Endothelial cell of umbilical vein (primary cell): ENCODE results near the gene OR8B2. TPM values are rescaled to one million over a fixed set of nuclear protein-coding genes. Genes with fewer than 3 reads are reported as not detected.
"Not testable (repeated sequence)": the region's sequence is repeated elsewhere in the genome, so short reads cannot be mapped to it uniquely, and the experiment has no call there.

ENCODE experiments used
- BruUV-seq: library from RNA; stranded (reverse); fragments of 400-500 nt; replicated peaks from 2 replicates; lab custom pipeline; 2021; lab: Mats Ljungman, UMichigan
- CTCF ChIA-PET: fragments of 300-600, 350-600 bp; sonication (Branson Sonifier 250); formaldehyde crosslinking; loops from one replicate; lab custom pipeline; 2021; ENCODE audit warnings: antibody characterized with exemption, inconsistent platforms; lab: Charles Lee
- POLR2A ChIA-PET: fragments of 300-600, 350-600 bp; sonication (Branson Sonifier 250); formaldehyde crosslinking; loops from one replicate; lab custom pipeline; 2021; ENCODE audit warnings: antibody characterized with exemption, inconsistent platforms; lab: Charles Lee
- DNase-seq: peaks from one replicate; pipeline ENCODE4 v3.0.0-alpha.2; 2011; ENCODE audit warnings: low read depth, low spot score
- FAIRE-seq: peaks from 2 replicates; lab custom pipeline; 2011; peaks lifted over from hg19 to GRCh38; lab: Jason Lieb, UNC
- H2AFZ ChIP-seq: 2 replicates; pipeline ENCODE4 v1.6.0; 2012; ENCODE audit warnings: low read depth, low read length, control low read depth, inconsistent platforms
- H3K27ac ChIP-seq: 2 replicates; pipeline ENCODE4 v1.5.1; 2011; ENCODE audit warnings: low read depth, mild to moderate bottlenecking, control low read depth, low read length, moderate library complexity; ENCODE audit not compliant: insufficient read depth
- H3K27me3 ChIP-seq, 2 experiments: 2 replicates each; pipeline versions ENCODE4 v1.6.0 to v1.6.1; 2011; ENCODE audit warnings: low read length in 2 of 2, mixed read lengths in 1 of 2; ENCODE audit not compliant: control insufficient read depth in 2 of 2, insufficient read depth in 2 of 2
- H3K36me3 ChIP-seq, 2 experiments: 2 replicates in 1 of 2; 3 replicates in 1 of 2; pipeline ENCODE4 v1.5.1; 2011; ENCODE audit warnings: low read length in 2 of 2, mild to moderate bottlenecking in 1 of 2, moderate library complexity in 1 of 2; ENCODE audit not compliant: control insufficient read depth in 2 of 2, insufficient read depth in 2 of 2; ENCODE audit errors: extremely low read depth in 1 of 2
- H3K4me1 ChIP-seq: 3 replicates; pipeline ENCODE4 v1.5.1; 2011; ENCODE audit warnings: mild to moderate bottlenecking, low read length; ENCODE audit not compliant: control insufficient read depth, insufficient read depth; ENCODE audit errors: extremely low read depth
- H3K4me2 ChIP-seq: 2 replicates; pipeline ENCODE4 v1.6.1; 2011; ENCODE audit warnings: low read length, control low read depth, mixed read lengths; ENCODE audit not compliant: insufficient read depth
- H3K4me3 ChIP-seq, 3 experiments: fragments of 200-600 bp in 1 of 3; sonication (generic), shearing (Covaris generic) in 1 of 3; replicated peaks in 1 of 3; 2 replicates each; pipeline ENCODE4 v1.5.1; 2011 to 2016; ENCODE audit warnings: control low read depth in 3 of 3, low read length in 3 of 3, mild to moderate bottlenecking in 2 of 3, inconsistent platforms in 1 of 3, low read depth in 1 of 3, moderate library complexity in 1 of 3; ENCODE audit not compliant: insufficient read depth in 1 of 3
- H3K79me2 ChIP-seq: 2 replicates; pipeline ENCODE4 v1.6.0; 2012; ENCODE audit warnings: low read length, inconsistent platforms; ENCODE audit not compliant: control insufficient read depth, insufficient read depth
- H3K9ac ChIP-seq: replicated peaks from 2 replicates; pipeline ENCODE3; 2011; ENCODE audit warnings: low read length, control low read depth; ENCODE audit not compliant: insufficient read depth; ENCODE audit errors: extremely low read depth
- H3K9me1 ChIP-seq: replicated peaks from 3 replicates; pipeline ENCODE4 v1.6.0; 2011; ENCODE audit warnings: mild to moderate bottlenecking, low read length; ENCODE audit not compliant: control insufficient read depth, insufficient read depth; ENCODE audit errors: extremely low read depth
- H3K9me3 ChIP-seq: replicated peaks from 2 replicates; pipeline ENCODE4 v1.5.1; 2012; ENCODE audit warnings: low read length, inconsistent platforms; ENCODE audit not compliant: control insufficient read depth, insufficient read depth
- H4K20me1 ChIP-seq: replicated peaks from 2 replicates; pipeline ENCODE3; 2011; ENCODE audit warnings: mild to moderate bottlenecking, low read length; ENCODE audit not compliant: control insufficient read depth, insufficient read depth; ENCODE audit errors: extremely low read depth
- CTCF ChIP-seq, 2 donors: IDR thresholded peaks; 1 replicate in 1 of 2; 2 replicates in 1 of 2; pipeline ENCODE4 v1.5.1; 2011; ENCODE audit warnings: low read length in 2 of 2, mild to moderate bottlenecking in 2 of 2, moderate library complexity in 2 of 2, control low read depth in 1 of 2, inconsistent platforms in 1 of 2, low read depth in 1 of 2; ENCODE audit not compliant: insufficient read depth in 1 of 2; ENCODE audit errors: extremely low read depth in 1 of 2
- EZH2 ChIP-seq: IDR thresholded peaks from 2 replicates; pipeline ENCODE4 v1.6.1; 2012; ENCODE audit warnings: borderline replicate concordance, low read depth, mild to moderate bottlenecking, moderate library complexity, low read length, inconsistent platforms; ENCODE audit not compliant: severe bottlenecking
- FOS ChIP-seq: IDR thresholded peaks from 2 replicates; pipeline ENCODE4 v1.6.1; 2011; ENCODE audit warnings: mild to moderate bottlenecking, low read length, moderate library complexity, borderline replicate concordance; ENCODE audit not compliant: insufficient read depth
- GATA2 ChIP-seq: IDR thresholded peaks from 2 replicates; pipeline ENCODE4 v1.7.0; 2011; ENCODE audit warnings: low read depth, mild to moderate bottlenecking, moderate library complexity, mixed read lengths, low read length; ENCODE audit not compliant: insufficient read length, insufficient read depth
- JUN ChIP-seq: IDR thresholded peaks from 2 replicates; pipeline ENCODE4 v1.6.1; 2011; ENCODE audit warnings: borderline replicate concordance, low read depth; ENCODE audit not compliant: insufficient read length, insufficient read depth
- MAX ChIP-seq: IDR thresholded peaks from 2 replicates; pipeline ENCODE4 v1.6.1; 2011; ENCODE audit not compliant: insufficient read depth, insufficient read length
- MYC ChIP-seq: IDR thresholded peaks from one replicate; pipeline ENCODE4 v1.6.1; 2011; ENCODE audit warnings: mild to moderate bottlenecking, low read depth, low read length
- POLR2A ChIP-seq: IDR thresholded peaks from 2 replicates; pipeline ENCODE4 v1.6.1; 2012; ENCODE audit warnings: low read depth, mild to moderate bottlenecking, control low read depth, low read length
- POLR2AphosphoS5 ChIP-seq: IDR thresholded peaks from 2 replicates; pipeline ENCODE4 v1.6.1; 2012; ENCODE audit warnings: low read depth, mild to moderate bottlenecking, control low read depth, low read length, moderate library complexity; ENCODE audit not compliant: insufficient read depth
- dilution Hi-C: fragments of 300-500 bp; cut with MboI; formaldehyde crosslinking; loops from one replicate; pipeline ENCODE4 v1.15.0; 2019; ENCODE audit warnings: low sequenced_read_pairs; ENCODE audit not compliant: extremely low pct_ligation_motif_present
- intact Hi-C: fragments of 100-400 bp; cut with micrococcal nuclease; formaldehyde crosslinking; loops from one replicate; pipeline ENCODE4 v1.10.0; 2022
- polyA plus RNA-seq, 4 experiments: library from polyadenylated mRNA; depleted of rRNA in 3 of 4; stranded (reverse) in 3 of 4; unstranded in 1 of 4; fragments of >200 nt; gene quantifications; 2 replicates each; pipeline versions ENCODE4 v1.2.1 to v1.2.3, GENCODE V29; 2011 to 2012; ENCODE audit warnings: missing spikeins in 1 of 4
- total RNA-seq: library from RNA; stranded (reverse); gene quantifications from 2 replicates; pipeline ENCODE4 v1.2.3, GENCODE V29; 2021

Gene OR8B2
- total and polyA plus RNA-seq, 2 donors (not counting 3 experiments of a cell fraction or from before 2014, with no cell fraction given): not detected

GRCh38 chr11:124394408-124394807 is 10.1 kb upstream of the OR8B2 start:
- H4K20me1 ChIP-seq: no peaks in the 10 kb centered on the region
- TF ChIP-seq EZH2 (no peak), POLR2AphosphoS5 (no peak), MAX (no peak), FOS (no peak), MYC (no peak), CTCF (IDR thresholded peaks at IDR 0.05; ENCODE audit: extremely low read depth in 1 of 2, insufficient read depth in 1 of 2, low read depth in 1 of 2, low read length in 2 of 2) (no peak), GATA2 (no peak), JUN (no peak), POLR2A (no peak)
- H3K36me3 ChIP-seq: no peaks in the 10 kb centered on the region
- H3K27me3 ChIP-seq: no peaks in the 10 kb centered on the region
- DNase-seq (no peak), FAIRE-seq (no peak)
- ChIA-PET CTCF (interaction anchor here (0.6 kb wide), 1 partner anchor 598 kb away, joined by 3 read pairs; no protein-coding TSS in a partner anchor), POLR2A (no interaction called here)
- no peak overlapping the region for H3K4me2 ChIP-seq
- no peak overlapping the region for H3K9ac ChIP-seq
- H3K9me1 ChIP-seq: no peaks in the 10 kb centered on the region
- BruUV-seq: no TSS peak
- dilution Hi-C loops: no loop called here
- no peak overlapping the region for H2AFZ ChIP-seq
- no peaks in the 10 kb centered on the region for H3K9me3 ChIP-seq
- H3K79me2 ChIP-seq: no peaks in the 10 kb centered on the region
- H3K4me1 ChIP-seq: no peaks in the 10 kb centered on the region
- no peak overlapping the region for H3K27ac ChIP-seq
- intact Hi-C loops: no loop called here
- no peak overlapping the region for H3K4me3 ChIP-seq

- CTCF ChIA-PET, H3K27me3 ChIP-seq, H3K79me2 ChIP-seq, BruUV-seq, H3K36me3 ChIP-seq, H3K4me2 ChIP-seq, H3K9me1 ChIP-seq, DNase-seq, dilution Hi-C loops, intact Hi-C loops, H3K4me3 ChIP-seq, H4K20me1 ChIP-seq, FAIRE-seq, H3K9me3 ChIP-seq, H2AFZ ChIP-seq, H3K4me1 ChIP-seq, POLR2A ChIA-PET, H3K9ac ChIP-seq, H3K27ac ChIP-seq: not testable (repeated sequence)
Observed at GRCh38 chr11:124382857-124383256, 1.4 kb downstream of the OR8B2 start.
